Testis (tissue), 2 donors: Measurements from ENCODE around the gene HIPK3.

Source experiments
- CTCF ChIP-seq, 3 experiments: fragments of 450-650 bp in 2 of 3; fragments of 200-600 bp in 1 of 3; sonication (generic) in 1 of 3; IDR thresholded peaks; one replicate each; pipeline ENCODE4 v1.5.1; 2016 to 2019; ENCODE audit warnings: antibody characterized with exemption in 3 of 3, mild to moderate bottlenecking in 2 of 3, moderate library complexity in 1 of 3
- POLR2A ChIP-seq: fragments of 450-650 bp; IDR thresholded peaks from one replicate; pipeline ENCODE4 v1.6.1; 2017; ENCODE audit warnings: antibody characterized with exemption, mild to moderate bottlenecking, moderate library complexity

- no peak for TF ChIP-seq CTCF (IDR thresholded peaks at IDR 0.05)
- TF ChIP-seq POLR2A: no peak
Observed at GRCh38 chr11:33402066-33402465, 144.9 kb downstream of the HIPK3 start.
